GM13977 (cell line): ENCODE data around the gene PLSCR2.
"Not testable (repeated sequence)": the region's sequence is repeated elsewhere in the genome, so short reads cannot be mapped to it uniquely, and the experiment has no call there.

Experiments used
- DNase-seq: peaks from one replicate; pipeline ENCODE4 v3.0.0; 2012; ENCODE audit warnings: low spot score
- in situ Hi-C: fragments of 300-500 bp; cut with MboI; formaldehyde crosslinking; loops from one replicate; pipeline ENCODE4 v1.12.0; 2022; ENCODE audit warnings: low sequenced_read_pairs, low pct_unique_long_range_greater_than_20kb, mixed read lengths, inconsistent platforms; ENCODE audit not compliant: unreplicated experiment
- TF ChIP-seq, protein P1 (sequence below): IDR thresholded peaks from 2 replicates; pipeline ENCODE4 v1.5.1; 2012; ENCODE audit warnings: mild to moderate bottlenecking, control low read depth; ENCODE audit not compliant: insufficient read depth; ENCODE audit errors: extremely low read depth, missing control alignments

Gene PLSCR2

DNA sequence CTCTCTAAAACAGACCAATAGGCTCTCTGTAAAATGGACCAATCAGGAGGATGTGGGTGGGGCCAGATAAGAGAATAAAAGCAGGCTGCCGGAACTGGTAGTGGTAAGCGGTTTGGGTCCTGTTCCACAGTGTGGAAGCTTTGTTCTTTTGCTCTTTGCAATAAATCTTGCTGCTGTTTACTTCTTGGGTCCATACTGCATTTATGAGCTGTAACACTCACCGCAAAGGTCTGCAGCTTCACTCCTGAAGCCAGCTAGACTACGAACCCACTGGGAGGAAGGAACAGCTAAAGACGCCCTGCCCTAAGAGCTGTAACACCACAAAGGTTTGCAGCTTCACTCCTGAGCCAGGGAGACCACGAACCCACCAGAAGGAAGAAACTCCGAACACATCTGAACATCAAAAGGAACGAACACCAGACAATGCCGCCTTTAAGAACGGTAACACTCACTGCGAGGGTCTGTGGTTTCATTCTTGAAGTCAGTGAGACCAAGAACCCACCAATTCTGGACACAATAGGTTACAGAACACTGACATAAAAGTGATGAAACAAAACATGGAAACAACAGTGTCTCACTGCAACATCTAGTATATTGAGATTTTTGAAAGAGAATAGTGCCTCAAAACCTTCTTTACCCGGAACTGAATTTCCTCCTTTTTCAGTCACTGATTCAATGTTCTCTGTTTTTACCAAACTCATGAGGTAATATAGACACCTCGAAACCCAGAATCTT is 28.8 kb upstream of the PLSCR2 start:
- TF ChIP-seq, protein P1, sequence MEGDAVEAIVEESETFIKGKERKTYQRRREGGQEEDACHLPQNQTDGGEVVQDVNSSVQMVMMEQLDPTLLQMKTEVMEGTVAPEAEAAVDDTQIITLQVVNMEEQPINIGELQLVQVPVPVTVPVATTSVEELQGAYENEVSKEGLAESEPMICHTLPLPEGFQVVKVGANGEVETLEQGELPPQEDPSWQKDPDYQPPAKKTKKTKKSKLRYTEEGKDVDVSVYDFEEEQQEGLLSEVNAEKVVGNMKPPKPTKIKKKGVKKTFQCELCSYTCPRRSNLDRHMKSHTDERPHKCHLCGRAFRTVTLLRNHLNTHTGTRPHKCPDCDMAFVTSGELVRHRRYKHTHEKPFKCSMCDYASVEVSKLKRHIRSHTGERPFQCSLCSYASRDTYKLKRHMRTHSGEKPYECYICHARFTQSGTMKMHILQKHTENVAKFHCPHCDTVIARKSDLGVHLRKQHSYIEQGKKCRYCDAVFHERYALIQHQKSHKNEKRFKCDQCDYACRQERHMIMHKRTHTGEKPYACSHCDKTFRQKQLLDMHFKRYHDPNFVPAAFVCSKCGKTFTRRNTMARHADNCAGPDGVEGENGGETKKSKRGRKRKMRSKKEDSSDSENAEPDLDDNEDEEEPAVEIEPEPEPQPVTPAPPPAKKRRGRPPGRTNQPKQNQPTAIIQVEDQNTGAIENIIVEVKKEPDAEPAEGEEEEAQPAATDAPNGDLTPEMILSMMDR = no peak
- DNase-seq = no peak
- in situ Hi-C loops = no loop called here

DNA sequence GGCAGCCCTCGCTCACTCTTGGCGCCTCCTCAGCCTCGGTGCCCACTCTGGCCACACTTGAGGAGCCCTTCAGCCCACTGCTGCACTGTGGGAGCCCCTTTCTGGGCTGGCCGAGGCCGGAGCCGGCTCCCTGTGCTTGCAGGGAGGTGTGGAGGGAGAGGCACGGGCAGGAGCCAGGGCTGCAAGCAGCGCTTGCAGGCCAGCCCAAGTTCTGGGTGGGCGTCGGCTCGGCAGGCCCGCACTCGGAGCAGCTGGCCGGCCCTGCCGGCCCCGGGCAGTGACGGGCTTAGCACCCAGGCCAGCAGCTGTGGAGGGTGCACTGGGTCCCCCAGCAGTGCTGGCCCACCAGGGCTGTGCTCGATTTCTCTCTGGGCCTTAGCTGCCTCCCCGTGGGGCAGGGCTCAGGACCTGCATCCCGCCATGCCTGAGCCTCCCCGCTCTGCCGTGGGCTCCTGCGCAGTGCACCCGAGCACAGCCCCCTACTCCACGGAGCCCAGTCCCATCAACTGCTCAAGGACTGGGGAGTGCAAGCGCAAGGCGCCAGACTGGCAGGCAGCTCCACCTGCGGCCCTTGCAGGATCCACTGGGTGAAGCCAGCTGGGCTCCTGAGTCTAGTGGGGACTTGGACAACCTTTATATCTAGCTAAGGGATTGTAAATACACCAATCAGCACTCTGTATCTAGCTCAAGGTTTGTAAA is 27.9 kb upstream of the PLSCR2 start:
- in situ Hi-C loops, DNase-seq: not testable (repeated sequence)

DNA sequence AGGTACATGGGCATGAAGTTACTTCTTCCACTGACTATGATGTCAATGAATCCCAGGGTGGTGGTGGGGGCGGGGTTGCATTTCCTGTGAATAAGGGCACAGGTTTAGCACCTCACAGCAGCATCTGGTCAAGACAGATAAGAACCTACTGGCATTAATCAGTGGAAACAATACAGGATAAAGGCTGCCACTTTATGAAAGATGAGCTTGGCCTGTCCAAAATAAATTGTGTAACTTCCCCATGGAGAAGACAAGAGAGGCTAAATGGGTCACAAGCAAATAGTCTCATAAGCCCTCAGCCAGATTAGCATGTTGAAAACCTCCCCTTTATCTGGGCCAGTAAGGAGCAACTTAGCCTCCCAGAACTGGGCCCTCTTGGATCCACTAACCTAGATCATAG is 27.4 kb upstream of the PLSCR2 start:
- TF ChIP-seq, protein P1 = no peak
- in situ Hi-C loops = no loop called here

DNA sequence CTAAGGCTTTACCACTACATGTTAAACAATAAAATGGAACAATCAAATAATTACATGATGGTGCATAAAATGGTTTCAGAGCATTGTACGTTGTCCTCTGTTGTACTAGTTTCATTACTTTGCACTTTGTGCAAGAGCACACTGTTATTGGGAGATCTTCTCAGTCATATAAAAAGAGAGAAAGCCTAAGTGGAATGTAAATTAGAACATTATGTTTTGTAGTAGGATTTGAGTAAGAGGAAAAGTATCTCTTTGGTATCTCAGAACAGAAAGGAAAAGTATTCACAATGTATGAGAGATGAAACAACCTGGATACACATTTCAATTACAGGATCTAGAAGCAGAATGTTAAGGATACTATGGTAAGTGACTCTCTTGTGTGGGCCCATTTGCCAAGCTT is 26.9 kb upstream of the PLSCR2 start:
- TF ChIP-seq, protein P1 = no peak
- in situ Hi-C loops = no loop called here
- DNase-seq = no peak

More for the DNA sequence above, 27.4 kb upstream of the PLSCR2 start:
- no peak for DNase-seq

DNA sequence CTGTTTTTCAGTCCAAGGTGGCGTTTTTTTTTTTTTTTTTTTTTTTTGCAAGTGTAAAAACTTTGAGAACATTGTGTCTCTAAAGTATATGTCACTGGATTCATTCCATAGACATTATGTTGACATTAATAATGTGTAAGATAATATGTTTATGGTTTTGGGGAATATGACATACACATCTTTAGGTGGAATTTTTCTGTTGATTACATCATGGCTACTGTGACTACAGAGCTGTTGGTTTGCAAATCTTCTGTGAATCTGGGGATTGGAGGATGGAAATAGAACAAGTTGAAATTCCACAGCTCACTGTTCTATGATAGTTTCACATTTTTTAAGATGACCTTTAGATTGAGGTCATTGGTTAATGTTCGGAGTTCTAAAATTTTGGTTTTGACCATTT is 24.4 kb upstream of the PLSCR2 start:
- in situ Hi-C loops = no loop called here

DNA sequence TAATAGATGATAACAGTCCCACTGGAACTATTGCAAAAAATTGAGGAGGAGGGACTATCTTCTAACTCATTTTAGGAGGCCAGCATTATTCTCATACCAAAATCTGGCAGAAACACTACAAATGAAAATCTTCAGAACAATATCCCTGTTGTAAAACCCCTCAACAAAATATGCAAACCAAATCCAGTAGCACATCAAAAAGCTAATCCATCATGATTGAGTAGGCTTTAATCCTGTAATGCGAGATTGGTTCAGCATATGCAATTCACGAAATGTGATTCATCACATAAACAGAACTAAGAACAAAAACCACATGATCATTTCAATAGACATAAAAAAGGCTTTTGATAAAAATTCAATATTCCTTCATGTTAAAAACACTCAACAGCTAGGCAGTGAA is 23.9 kb upstream of the PLSCR2 start:
- DNase-seq = no peak
- in situ Hi-C loops = no loop called here
- TF ChIP-seq, protein P1 = no peak

More for the DNA sequence above, 24.4 kb upstream of the PLSCR2 start:
- TF ChIP-seq, protein P1 = no peak
- DNase-seq = no peak

DNA sequence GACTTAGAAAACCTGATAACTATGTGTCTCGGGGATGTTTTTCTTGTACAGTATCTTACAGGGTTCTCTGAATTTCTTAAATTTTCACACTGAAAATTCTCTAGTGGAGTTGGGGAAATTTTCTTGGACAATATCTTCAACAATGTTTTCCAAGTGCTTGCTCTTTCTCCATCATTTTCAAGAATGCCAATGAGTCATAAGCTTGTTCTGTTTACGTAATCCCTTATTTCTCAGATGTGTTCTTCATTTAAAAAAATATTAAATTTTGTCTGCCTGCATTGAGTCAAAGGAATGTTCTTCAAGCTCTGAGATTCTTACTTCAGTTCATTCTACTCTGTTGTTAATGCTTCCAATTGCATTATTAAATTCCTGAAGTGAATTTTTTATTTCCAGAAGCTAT is 21.9 kb upstream of the PLSCR2 start:
- TF ChIP-seq, protein P1 = no peak
- in situ Hi-C loops = no loop called here
- DNase-seq = no peak
